ENCODE data around the gene MGAT5. TPM values are rescaled to one million over a fixed set of nuclear protein-coding genes. Genes with fewer than 3 reads are reported as not detected.

MGAT5 gene
- total RNA-seq, 1 experiment from 2014 or later = 34.0 TPM

DNA sequence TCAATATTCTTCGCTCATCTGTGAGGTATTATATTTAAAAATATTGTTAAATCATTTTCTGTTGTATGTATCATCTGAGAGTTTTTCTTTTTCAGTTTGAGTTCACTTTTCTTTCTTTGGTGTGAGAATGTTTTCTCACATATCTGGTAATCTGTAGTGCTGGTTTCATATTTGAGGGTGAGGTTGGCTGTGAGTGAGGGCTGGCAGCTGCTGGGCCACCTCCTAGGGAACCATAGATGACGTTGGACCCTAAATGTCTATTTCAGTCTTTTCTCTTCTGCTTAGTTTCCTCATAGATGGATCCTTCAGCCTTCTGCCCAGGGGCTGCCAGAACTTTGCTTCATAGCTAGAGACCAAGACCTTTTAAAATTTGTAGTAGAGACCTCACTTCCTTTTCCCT, 33.5 kb downstream of the MGAT5 start:
- Histone ChIP-seq H3K36me3 (ENCODE audit: control insufficient read depth in 1 of 2, insufficient read depth in 2 of 2, low read length in 2 of 2) (no peaks in the 10 kb centered on the region), H4K20me1 (ENCODE audit: insufficient read depth) (no peaks in the 10 kb centered on the region), H3K27me3 (ENCODE audit: insufficient read depth, low read length) (no peaks in the 10 kb centered on the region), H3K9ac (ENCODE audit: low read length) (no peak overlapping the region), H3K4me3 (replicated peaks in 1 of 2; ENCODE audit: low read depth in 1 of 2, low read length in 2 of 2) (no peak overlapping the region), H3K9me3 (ENCODE audit: control insufficient read depth in 1 of 2, insufficient read depth in 1 of 2, low read depth in 1 of 2, low read length in 2 of 2) (no peaks in the 10 kb centered on the region), H3K9me2 (ENCODE audit: insufficient read depth) (no peaks in the 10 kb centered on the region), H3K4me1 (ENCODE audit: control insufficient read depth in 1 of 2, insufficient read depth in 2 of 2, low read length in 2 of 2) (no peaks in the 10 kb centered on the region), H3K4me2 (ENCODE audit: low read length) (no peak overlapping the region), H2AFZ (ENCODE audit: low read depth, low read length, poor library complexity, severe bottlenecking) (no peak overlapping the region), H3K27ac (ENCODE audit: low read depth, low read length) (no peak overlapping the region), H3K79me2 (ENCODE audit: insufficient read depth, low read length) (no peaks in the 10 kb centered on the region)
- DNase-seq (ENCODE audit: low read depth, low spot score) (no peak), ATAC-seq (no peak)
- TF ChIP-seq JUND (IDR thresholded peaks at IDR 0.05) = no peak
- no peak for TF ChIP-seq TCF7L2 (IDR thresholded peaks at IDR 0.05; ENCODE audit: borderline replicate concordance, extremely low read depth, insufficient read depth, insufficient read length)
- TF ChIP-seq ATF3 (IDR thresholded peaks at IDR 0.05) = no peak
- no peak for TF ChIP-seq ZBTB33 (IDR thresholded peaks at IDR 0.05; ENCODE audit: extremely low read depth, insufficient replicate concordance, low read length)
- TF ChIP-seq MAX (IDR thresholded peaks at IDR 0.05) = no peak
- no peak for TF ChIP-seq SIN3A (IDR thresholded peaks at IDR 0.05; ENCODE audit: low read depth)
- no peak for TF ChIP-seq SP1 (IDR thresholded peaks at IDR 0.05; ENCODE audit: low read depth)
- TF ChIP-seq CEBPB (IDR thresholded peaks at IDR 0.05; ENCODE audit: low read depth) = no peak
- no peak for TF ChIP-seq EZH2phosphoT487 (IDR thresholded peaks at IDR 0.05; ENCODE audit: borderline replicate concordance)
- intact Hi-C loops (cut with micrococcal nuclease) = no loop called here
- RAD21 ChIA-PET (ENCODE audit: low non-redundant PET in 1 of 2, low total read pairs in 2 of 2, uncharacterized antibody in 2 of 2, unreplicated experiment in 2 of 2) = no interaction called here
- BruUV-seq (replicated peaks) = no TSS peak
- CTCF ChIA-PET = no interaction called here
- POLR2A ChIA-PET = no interaction called here

All from HCT116 (cell line).